ENCODE measurements around the gene RHEBL1.

DNA sequence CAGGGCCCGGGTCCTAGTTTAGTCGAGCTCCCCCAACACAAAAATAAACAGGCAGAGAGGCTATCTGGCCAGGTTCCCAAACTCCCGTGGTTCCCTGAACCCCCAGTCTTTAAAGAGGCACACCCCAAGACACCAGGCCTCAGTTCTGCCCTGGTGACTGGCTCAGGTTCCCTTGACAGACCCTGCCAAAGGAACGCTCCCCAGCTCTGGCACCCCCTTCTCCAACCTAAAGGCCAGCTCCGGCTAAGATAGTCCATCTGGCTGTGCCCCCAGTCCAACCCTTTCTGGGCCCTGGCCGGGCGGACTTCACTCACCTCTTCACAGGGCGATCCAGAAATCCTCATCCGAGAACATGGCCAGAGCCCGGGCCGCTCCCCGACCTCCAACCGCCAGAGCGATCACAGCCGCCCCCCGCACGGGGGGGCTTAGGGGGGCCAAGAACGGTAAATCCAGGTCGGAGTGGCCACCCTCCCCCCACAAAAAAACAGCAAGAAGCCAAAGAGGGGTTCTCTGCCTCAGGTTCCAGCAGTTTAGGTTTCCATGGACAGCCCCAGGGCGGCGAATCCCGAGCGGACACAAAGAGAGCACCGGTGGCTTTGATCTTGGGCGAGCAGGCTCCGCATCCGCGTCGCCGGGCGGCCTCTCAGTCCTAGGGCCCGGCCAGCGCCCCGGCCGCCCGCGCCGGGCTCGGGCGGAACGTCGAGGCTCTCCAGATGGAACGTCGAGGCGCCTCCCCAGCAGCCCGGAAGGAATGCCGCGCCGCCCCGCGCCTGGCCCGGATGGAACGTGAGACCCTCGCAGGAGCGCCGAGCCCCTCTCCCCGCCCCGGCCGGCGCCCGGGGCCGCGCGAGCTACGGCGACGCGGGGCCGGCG is 10.2 kb downstream of the RHEBL1 start:
- TF ChIP-seq, protein P1, sequence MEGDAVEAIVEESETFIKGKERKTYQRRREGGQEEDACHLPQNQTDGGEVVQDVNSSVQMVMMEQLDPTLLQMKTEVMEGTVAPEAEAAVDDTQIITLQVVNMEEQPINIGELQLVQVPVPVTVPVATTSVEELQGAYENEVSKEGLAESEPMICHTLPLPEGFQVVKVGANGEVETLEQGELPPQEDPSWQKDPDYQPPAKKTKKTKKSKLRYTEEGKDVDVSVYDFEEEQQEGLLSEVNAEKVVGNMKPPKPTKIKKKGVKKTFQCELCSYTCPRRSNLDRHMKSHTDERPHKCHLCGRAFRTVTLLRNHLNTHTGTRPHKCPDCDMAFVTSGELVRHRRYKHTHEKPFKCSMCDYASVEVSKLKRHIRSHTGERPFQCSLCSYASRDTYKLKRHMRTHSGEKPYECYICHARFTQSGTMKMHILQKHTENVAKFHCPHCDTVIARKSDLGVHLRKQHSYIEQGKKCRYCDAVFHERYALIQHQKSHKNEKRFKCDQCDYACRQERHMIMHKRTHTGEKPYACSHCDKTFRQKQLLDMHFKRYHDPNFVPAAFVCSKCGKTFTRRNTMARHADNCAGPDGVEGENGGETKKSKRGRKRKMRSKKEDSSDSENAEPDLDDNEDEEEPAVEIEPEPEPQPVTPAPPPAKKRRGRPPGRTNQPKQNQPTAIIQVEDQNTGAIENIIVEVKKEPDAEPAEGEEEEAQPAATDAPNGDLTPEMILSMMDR (IDR thresholded peaks at IDR 0.05; ENCODE audit: low read depth, low read length, missing input control), result no peak
- TF ChIP-seq EGR1 (IDR thresholded peaks at IDR 0.05; ENCODE audit: low read depth in 2 of 2) (no peak), NR2F2 (IDR thresholded peaks at IDR 0.05) (no peak), SP1 (IDR thresholded peaks at IDR 0.05) (no peak), YY1 (IDR thresholded peaks at IDR 0.05) (no peak), RXRA (IDR thresholded peaks at IDR 0.05) (no peak), TAF1 (conservative IDR thresholded peaks at IDR 0.05) (no peak), RAD21 (IDR thresholded peaks at IDR 0.05) (no peak)
- TF ChIP-seq, protein P2, sequence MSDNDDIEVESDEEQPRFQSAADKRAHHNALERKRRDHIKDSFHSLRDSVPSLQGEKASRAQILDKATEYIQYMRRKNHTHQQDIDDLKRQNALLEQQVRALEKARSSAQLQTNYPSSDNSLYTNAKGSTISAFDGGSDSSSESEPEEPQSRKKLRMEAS (IDR thresholded peaks at IDR 0.05), result no peak
- TF ChIP-seq, protein P3, sequence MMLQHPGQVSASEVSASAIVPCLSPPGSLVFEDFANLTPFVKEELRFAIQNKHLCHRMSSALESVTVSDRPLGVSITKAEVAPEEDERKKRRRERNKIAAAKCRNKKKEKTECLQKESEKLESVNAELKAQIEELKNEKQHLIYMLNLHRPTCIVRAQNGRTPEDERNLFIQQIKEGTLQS (IDR thresholded peaks at IDR 0.05), result no peak
- TF ChIP-seq, protein P4, sequence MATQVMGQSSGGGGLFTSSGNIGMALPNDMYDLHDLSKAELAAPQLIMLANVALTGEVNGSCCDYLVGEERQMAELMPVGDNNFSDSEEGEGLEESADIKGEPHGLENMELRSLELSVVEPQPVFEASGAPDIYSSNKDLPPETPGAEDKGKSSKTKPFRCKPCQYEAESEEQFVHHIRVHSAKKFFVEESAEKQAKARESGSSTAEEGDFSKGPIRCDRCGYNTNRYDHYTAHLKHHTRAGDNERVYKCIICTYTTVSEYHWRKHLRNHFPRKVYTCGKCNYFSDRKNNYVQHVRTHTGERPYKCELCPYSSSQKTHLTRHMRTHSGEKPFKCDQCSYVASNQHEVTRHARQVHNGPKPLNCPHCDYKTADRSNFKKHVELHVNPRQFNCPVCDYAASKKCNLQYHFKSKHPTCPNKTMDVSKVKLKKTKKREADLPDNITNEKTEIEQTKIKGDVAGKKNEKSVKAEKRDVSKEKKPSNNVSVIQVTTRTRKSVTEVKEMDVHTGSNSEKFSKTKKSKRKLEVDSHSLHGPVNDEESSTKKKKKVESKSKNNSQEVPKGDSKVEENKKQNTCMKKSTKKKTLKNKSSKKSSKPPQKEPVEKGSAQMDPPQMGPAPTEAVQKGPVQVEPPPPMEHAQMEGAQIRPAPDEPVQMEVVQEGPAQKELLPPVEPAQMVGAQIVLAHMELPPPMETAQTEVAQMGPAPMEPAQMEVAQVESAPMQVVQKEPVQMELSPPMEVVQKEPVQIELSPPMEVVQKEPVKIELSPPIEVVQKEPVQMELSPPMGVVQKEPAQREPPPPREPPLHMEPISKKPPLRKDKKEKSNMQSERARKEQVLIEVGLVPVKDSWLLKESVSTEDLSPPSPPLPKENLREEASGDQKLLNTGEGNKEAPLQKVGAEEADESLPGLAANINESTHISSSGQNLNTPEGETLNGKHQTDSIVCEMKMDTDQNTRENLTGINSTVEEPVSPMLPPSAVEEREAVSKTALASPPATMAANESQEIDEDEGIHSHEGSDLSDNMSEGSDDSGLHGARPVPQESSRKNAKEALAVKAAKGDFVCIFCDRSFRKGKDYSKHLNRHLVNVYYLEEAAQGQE (IDR thresholded peaks at IDR 0.05), result no peak
